Measurements from ENCODE around the gene LNX2.

LNX2 gene

DNA sequence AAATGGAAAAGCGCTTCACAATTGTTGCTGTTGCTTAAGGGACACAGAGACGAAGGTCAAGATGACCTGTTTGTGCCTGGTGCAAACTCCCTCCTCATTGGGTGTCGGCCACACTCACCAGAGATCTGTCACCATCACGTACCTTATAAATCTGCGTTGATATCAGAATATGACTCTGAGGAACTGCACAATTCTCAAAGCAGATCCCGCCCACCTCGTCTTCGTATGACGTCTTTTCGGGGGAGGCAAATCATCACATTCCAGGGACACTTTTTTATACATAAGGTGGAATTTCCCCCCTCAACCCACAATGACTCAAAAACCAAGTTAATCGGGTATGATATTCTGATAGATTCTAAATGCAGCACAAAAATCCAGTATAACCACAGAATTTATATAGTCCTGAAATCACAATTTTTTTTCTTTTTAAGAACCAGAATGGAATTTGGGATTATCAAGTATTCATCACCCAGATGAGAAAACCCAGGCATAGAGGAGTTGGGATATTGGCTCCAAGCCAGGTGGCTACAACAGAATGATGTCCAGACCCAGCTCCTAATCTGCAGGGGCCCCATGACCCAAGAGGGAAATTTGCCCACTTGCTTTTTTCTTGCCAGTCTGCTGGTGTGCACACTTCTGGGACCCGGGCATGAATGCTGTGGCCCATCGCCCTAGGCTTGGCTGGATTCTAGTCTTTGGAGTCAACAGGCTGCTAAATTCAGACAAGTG is 119.4 kb downstream of the LNX2 start:
- no peak for DNase-seq (ENCODE audit: low read depth)
- no peak overlapping the region for H3K4me3 ChIP-seq (ENCODE audit: low read length)
- TF ChIP-seq, protein P1, sequence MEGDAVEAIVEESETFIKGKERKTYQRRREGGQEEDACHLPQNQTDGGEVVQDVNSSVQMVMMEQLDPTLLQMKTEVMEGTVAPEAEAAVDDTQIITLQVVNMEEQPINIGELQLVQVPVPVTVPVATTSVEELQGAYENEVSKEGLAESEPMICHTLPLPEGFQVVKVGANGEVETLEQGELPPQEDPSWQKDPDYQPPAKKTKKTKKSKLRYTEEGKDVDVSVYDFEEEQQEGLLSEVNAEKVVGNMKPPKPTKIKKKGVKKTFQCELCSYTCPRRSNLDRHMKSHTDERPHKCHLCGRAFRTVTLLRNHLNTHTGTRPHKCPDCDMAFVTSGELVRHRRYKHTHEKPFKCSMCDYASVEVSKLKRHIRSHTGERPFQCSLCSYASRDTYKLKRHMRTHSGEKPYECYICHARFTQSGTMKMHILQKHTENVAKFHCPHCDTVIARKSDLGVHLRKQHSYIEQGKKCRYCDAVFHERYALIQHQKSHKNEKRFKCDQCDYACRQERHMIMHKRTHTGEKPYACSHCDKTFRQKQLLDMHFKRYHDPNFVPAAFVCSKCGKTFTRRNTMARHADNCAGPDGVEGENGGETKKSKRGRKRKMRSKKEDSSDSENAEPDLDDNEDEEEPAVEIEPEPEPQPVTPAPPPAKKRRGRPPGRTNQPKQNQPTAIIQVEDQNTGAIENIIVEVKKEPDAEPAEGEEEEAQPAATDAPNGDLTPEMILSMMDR (conservative IDR thresholded peaks at IDR 0.05; ENCODE audit: low read length) = no peak

DNA sequence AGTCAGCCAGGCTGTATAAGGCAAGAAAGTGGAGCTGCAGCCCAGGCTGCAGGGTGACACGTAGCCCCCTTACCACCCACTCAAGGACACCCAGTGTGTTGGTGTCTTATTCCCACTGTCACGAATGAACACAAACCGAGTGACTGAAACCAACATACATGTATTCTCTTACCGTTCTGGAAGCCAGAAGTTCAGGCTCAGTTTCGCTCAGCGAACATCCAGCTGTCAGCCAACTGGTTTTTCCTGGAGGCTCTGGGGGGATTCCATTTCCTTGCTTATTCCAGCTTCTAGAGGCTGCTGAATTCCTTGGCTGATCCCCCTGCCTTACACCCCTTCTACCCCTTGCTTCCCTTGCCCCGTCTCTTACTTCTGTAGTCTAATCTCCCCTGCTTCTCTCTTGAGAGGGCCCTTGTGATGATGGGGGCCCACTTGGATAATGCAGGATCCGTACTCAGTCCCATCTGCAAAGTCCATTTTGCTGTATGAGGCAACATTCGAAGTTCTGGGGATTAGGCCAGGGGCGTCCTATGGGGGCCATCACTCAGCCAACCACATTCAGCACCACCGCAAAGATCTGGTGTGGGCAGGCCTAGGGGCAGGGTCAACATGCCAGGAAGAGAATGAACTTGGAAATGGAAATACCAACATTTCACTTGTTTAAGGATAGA is 122.6 kb downstream of the LNX2 start:
- TF ChIP-seq, protein P1 (conservative IDR thresholded peaks at IDR 0.05; ENCODE audit: low read length) = no peak
- no peak overlapping the region for H3K4me3 ChIP-seq (ENCODE audit: low read length)
- no peak for DNase-seq (ENCODE audit: low read depth)

DNA sequence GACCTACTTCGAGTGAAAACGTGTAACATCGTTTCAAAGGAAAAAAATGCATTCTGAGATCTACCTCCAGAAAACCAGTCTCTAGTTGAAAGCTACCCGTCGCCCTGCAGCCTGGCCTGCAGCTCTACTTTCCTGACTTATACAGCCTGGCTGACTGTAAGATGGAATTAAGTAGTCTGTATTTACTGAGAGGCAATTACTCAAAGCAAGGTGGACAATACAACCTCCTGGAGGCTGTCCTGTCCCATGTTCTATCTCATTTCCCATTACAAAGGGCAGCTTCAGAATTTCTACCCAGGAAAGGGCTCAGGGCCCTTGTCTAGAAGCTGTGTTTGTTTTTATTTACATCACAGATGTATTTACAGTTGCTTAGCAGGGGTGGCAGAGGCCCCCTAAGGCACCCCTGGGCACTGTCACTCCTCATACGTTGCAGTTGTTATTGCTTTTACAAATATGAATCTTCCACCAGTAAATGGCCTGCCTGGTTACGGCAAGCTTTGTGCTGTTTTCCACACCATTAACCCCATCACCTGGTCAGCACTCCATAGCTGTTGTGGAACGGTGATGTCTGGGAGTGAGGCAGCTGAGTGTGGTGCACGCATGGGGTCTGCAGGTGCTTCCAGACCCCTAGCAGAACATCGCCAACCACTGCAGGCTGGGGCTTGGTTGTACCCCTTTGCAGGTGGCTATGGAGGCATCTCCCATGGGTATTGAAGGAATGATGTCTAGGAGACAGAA is 123.6 kb downstream of the LNX2 start:
- DNase-seq (ENCODE audit: low read depth) = no peak
- TF ChIP-seq, protein P1 (conservative IDR thresholded peaks at IDR 0.05; ENCODE audit: low read length) = no peak
- no peak overlapping the region for H3K4me3 ChIP-seq (ENCODE audit: low read length)

DNA sequence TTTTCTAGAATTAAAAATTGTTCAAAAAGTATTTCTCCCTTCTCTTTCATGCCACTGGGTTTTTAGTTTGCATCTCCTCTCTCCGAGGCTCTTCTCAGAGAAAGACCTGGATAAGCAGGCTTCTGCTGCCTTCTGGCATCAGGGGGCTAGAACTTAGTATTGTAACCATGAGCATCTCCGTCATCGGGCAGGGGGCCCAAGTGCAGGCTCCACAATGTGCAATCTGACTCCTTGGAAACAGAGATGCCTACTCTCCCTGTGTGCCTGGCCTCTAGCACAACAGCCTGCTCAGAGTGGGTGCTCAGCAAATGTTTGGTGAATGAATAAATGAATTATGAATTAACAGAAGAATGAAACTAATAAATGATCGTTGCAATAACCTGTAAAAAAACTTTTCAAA is 124.3 kb downstream of the LNX2 start:
- no peak overlapping the region for H3K4me3 ChIP-seq (ENCODE audit: low read length)
- DNase-seq (ENCODE audit: low read depth) = no peak
- TF ChIP-seq, protein P1 (conservative IDR thresholded peaks at IDR 0.05; ENCODE audit: low read length) = no peak

All from AG10803 (cell line).